HG02610 (cell line): ENCODE results near the gene AHRR.
"Not testable (repeated sequence)": the region's sequence is repeated elsewhere in the genome, so short reads cannot be mapped to it uniquely, and the experiment has no call there.

ENCODE experiments used
- ATAC-seq: cut with Tn5 transposase; IDR thresholded peaks from one replicate; pipeline ENCODE4 v1.9.1; 2021; ENCODE audit warnings: mild to moderate bottlenecking, moderate library complexity; ENCODE audit not compliant: unreplicated experiment

AHRR gene

GRCh38 chr5:481347-481746 lies 159.8 kb downstream of the AHRR start:
- no peak for ATAC-seq

- ATAC-seq = no peak
These were observed 160.5 kb downstream of the AHRR start for GRCh38 chr5:482021-482420.

- ATAC-seq = no peak
These were observed 161.0 kb downstream of the AHRR start for GRCh38 chr5:482506-482905.

- ATAC-seq = no peak
These were observed 161.5 kb downstream of the AHRR start for GRCh38 chr5:483011-483410.

GRCh38 chr5:483434-484140 lies 162.1 kb downstream of the AHRR start:
- no peak for ATAC-seq

- no peak for ATAC-seq
These were observed 163.0 kb downstream of the AHRR start for GRCh38 chr5:484556-484955.

- ATAC-seq = no peak
These were observed 163.8 kb downstream of the AHRR start for GRCh38 chr5:485113-485945.

- ATAC-seq = no peak
These were observed 164.5 kb downstream of the AHRR start for GRCh38 chr5:485946-486491.

GRCh38 chr5:486597-486996 lies 165.1 kb downstream of the AHRR start:
- not testable (repeated sequence) for ATAC-seq
